ENCODE measurements around the gene HOXA3.

DNA sequence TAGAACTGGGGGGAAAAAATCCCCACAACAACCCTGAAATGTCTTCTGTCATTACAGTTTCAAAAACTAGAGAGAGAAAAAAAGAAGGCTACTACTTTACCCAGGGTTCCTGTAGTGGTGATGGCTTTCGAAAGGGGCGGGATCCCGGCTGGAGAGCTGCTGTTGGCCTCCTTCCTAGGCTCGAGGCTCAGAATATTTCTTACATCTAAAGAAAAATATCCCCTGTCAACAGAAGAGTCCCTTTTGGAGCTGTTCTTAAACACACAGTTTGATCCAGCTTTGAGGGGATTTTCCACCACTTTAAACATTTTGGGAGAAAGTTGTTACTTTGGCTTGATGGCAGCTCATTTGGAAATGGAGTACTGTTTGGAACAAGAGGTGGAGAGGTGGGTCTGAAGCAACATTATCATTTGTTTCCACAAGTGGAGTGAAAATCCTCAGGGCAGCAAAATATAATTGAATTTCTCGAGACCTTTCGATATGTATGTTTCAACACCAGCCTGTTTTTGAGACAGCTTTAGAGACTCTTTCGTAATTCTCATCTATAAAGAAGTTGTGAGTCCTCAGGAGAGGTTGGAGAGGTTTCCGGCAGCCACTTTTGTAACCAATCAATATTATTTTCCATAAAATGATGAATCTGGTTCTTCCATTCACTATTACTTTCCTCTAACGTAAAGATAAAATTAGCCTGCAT is 42.5 kb upstream of the HOXA3 start:
- TF ChIP-seq, protein P1, sequence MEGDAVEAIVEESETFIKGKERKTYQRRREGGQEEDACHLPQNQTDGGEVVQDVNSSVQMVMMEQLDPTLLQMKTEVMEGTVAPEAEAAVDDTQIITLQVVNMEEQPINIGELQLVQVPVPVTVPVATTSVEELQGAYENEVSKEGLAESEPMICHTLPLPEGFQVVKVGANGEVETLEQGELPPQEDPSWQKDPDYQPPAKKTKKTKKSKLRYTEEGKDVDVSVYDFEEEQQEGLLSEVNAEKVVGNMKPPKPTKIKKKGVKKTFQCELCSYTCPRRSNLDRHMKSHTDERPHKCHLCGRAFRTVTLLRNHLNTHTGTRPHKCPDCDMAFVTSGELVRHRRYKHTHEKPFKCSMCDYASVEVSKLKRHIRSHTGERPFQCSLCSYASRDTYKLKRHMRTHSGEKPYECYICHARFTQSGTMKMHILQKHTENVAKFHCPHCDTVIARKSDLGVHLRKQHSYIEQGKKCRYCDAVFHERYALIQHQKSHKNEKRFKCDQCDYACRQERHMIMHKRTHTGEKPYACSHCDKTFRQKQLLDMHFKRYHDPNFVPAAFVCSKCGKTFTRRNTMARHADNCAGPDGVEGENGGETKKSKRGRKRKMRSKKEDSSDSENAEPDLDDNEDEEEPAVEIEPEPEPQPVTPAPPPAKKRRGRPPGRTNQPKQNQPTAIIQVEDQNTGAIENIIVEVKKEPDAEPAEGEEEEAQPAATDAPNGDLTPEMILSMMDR (IDR thresholded peaks at IDR 0.05) = no peak
- no peak for TF ChIP-seq EP300 (IDR thresholded peaks at IDR 0.05)
